RWPE1 (cell line): ENCODE measurements around the gene XRCC4.

ENCODE experiments used
- CTCF ChIA-PET: fragments of 350-600 bp; sonication (Branson Sonifier 250); formaldehyde crosslinking; extraction: SDS; loops from one replicate; lab custom pipeline; 2021; lab: Yijun Ruan, JAX
- POLR2A ChIA-PET: fragments of 400-600 bp; formaldehyde crosslinking; extraction: SDS; loops from one replicate; lab custom pipeline; 2020; ENCODE audit warnings: antibody characterized with exemption; ENCODE audit not compliant: low non-redundant PET; lab: Yijun Ruan, JAX
- DNase-seq: peaks from one replicate; pipeline ENCODE4 v3.0.0; 2012; ENCODE audit warnings: low spot score
- H3K27ac ChIP-seq: fragments of 450-650 bp; 2 replicates; pipeline ENCODE4 v1.5.1; 2017
- TF ChIP-seq, protein P1 (sequence below): fragments of 450-650 bp; conservative IDR thresholded peaks from 2 replicates; pipeline ENCODE4 v1.5.1; 2017; ENCODE audit warnings: low read depth, mild to moderate bottlenecking

XRCC4 gene

DNA sequence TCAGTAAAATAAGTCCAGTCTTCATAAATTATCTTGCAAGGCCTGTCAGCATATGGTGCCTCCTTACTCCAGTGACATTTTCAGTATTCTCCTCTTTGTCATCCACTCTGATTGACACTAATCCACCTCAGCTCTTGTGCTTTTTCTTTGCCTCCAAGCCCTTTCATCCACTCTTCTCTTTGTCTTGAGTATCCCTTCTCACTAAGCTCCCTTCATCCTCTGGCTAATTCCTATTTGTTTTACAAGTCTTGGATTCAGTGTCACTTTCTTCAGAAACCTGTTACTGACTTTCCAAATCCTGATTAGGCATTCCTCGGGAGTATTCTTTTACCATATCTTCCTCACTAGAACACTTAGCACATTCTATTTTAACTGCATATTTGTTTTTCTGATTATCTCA, 293.6 kb downstream of the XRCC4 start:
- no peak for DNase-seq
- ChIA-PET CTCF (no interaction called here), POLR2A (no interaction called here)
- no peak overlapping the region for H3K27ac ChIP-seq
- TF ChIP-seq, protein P1, sequence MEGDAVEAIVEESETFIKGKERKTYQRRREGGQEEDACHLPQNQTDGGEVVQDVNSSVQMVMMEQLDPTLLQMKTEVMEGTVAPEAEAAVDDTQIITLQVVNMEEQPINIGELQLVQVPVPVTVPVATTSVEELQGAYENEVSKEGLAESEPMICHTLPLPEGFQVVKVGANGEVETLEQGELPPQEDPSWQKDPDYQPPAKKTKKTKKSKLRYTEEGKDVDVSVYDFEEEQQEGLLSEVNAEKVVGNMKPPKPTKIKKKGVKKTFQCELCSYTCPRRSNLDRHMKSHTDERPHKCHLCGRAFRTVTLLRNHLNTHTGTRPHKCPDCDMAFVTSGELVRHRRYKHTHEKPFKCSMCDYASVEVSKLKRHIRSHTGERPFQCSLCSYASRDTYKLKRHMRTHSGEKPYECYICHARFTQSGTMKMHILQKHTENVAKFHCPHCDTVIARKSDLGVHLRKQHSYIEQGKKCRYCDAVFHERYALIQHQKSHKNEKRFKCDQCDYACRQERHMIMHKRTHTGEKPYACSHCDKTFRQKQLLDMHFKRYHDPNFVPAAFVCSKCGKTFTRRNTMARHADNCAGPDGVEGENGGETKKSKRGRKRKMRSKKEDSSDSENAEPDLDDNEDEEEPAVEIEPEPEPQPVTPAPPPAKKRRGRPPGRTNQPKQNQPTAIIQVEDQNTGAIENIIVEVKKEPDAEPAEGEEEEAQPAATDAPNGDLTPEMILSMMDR = no peak

DNA sequence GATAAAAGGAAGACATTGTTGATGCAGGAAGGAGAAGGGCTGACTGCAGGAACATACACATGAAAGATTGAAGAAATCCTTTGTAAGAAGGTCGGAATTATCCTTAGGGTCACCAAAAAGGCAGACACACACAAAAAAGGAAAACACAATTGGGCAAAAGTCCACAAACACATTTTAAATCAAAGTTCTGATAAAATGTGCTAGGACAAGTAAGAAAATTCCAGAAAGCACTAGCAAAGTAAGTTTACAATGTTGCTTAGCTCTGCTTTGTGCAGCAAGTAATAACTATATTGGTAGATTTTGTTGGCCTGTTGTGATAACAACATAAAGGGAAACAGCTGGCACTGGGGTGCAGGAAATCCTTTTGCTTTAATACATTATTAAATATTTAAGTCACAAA, 294.4 kb downstream of the XRCC4 start:
- CTCF ChIA-PET = interaction anchor here (0.7 kb wide), 1 partner anchor 15 kb away, joined by 5 read pairs; no protein-coding TSS in a partner anchor
- POLR2A ChIA-PET = no interaction called here
- TF ChIP-seq, protein P1 = no peak
- no peak overlapping the region for H3K27ac ChIP-seq
- DNase-seq = no peak

DNA sequence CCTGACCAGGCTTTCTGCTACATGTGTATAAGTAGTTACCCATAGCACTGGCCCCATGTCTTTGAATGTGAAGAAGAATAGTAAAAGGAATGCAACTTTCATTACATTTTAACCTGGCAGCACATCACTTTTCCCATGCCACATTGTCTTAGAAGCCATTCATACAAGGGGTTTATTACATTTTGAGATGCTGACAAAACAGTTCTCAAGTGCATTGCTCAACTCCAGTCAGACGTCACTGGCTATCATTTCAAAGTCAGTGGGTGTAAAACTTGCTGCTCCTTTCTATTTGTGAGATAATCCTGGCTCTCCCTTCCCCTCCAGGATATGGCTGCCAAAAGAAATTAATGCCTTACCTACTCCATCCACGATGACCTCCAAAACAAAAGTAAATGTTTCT, 297.2 kb downstream of the XRCC4 start:
- no peak for DNase-seq
- no peak overlapping the region for H3K27ac ChIP-seq
- ChIA-PET CTCF (interaction anchor here (0.5 kb wide), 1 partner anchor 49 kb away, joined by 3 read pairs; no protein-coding TSS in a partner anchor), POLR2A (no interaction called here)
- TF ChIP-seq, protein P1 = no peak

DNA sequence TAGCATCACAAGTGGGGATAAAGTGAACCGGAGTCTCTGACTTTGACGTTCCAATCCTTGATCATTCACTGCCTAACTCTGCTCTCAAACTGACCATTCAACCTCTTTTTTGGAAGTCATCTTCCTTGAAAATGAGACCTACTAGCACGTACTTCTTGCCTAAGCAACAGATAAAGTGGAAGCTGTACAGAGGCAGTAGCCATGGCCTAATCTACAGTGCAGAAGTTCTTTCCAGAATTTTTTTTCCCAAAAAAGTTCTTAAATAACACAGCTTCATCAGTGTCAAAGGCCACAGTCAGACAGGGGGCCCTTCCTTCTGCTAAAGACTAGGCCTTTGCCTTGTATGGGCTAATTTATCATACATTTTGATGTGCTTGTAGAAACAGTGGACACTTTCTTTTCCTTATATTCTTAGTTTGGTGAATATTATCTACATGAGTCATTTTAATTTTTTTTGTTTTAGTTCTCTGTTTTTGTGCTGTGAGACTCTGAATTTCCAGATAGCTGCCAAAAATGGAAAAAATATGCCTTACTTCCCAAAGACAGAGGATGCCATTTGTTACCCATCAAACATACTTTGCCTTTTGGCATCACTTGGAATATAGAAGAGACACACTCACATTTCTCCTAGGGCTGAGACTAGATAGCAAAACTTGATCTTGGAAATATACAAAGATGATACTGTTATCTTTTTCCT, 297.9 kb downstream of the XRCC4 start:
- DNase-seq = no peak
- POLR2A ChIA-PET = no interaction called here
- TF ChIP-seq, protein P1 = no peak
- H3K27ac ChIP-seq = no peak overlapping the region
- CTCF ChIA-PET = interaction anchor here (0.6 kb wide), 1 partner anchor 1938 kb away, joined by 5 read pairs; no protein-coding TSS in a partner anchor

DNA sequence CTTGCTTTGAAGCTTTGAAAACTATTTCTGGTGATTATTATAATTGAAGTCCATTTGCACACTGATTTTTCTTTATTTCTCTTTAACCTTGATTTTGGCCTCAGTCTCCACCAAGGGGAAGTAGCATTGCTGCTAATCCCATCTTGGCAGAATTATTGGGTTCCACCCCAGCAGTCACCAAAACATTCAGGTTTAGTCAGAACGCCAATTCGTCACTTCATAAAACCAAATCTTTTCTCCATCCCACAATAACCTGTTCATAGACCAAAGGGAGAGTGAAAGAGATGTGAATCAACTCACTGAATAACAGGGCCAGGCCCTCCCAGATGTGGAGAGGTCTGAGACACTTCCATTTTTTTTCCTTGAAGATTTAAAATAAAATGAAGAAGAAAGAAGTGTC, 299.1 kb downstream of the XRCC4 start:
- TF ChIP-seq, protein P1 = no peak
- POLR2A ChIA-PET = no interaction called here
- no peak for DNase-seq
- no peak overlapping the region for H3K27ac ChIP-seq
- CTCF ChIA-PET = no interaction called here

DNA sequence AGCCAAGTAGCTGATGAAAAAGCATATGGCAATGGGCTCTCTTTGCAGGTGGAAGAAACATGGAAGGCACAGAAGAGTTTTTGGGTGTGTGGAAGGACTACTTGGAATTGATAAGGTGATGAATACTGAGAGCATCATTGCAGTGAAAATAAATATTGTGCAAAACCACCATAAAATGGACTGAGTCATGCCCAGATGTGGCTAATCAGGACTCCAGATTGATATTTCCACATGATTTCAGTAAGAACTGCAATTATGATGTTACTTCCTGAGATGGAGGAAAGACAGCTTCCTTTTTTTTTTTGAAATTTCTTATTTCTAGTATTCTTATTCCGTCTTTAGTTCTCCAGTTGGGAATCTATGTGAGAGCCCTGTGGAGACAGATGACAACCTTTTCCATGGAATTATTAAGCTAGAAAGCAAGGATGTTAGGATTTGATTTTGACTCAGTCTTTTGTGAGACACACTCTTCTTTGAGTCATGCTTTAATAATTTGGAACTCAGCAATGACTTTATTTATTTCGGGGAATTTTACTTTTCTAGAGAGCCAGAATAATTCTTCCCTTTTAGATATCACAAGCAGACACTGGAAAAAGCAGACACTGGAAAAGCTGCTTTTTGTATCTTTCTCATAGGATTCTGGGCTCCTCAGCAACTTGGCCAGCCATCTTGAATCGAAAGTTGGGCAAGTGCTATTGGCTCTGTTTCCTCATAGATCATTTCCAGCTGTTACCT, 300.0 kb downstream of the XRCC4 start:
- H3K27ac ChIP-seq = no peak overlapping the region
- TF ChIP-seq, protein P1 = no peak
- ChIA-PET CTCF (interaction anchor here (0.6 kb wide), 2 partner anchors 45 to 1064 kb away, joined by 3 to 5 read pairs; no protein-coding TSS in a partner anchor), POLR2A (no interaction called here)
- DNase-seq = peak; percentile 17
